Central memory CD8-positive, alpha-beta T cell (primary cell): ENCODE results near the gene TMEM82.
"Not testable (repeated sequence)": the region's sequence is repeated elsewhere in the genome, so short reads cannot be mapped to it uniquely, and the experiment has no call there.

Experiments used
- ATAC-seq: fragments of 150-1000 bp; cut with Tn5 transposase; replicated peaks from 2 replicates; pipeline ENCODE4 v1.10.0; 2022; ENCODE audit warnings: mild to moderate bottlenecking, moderate FRiP score, moderate number of reproducible peaks; ENCODE audit not compliant: poor library complexity, severe bottlenecking; ENCODE audit errors: extremely low read depth
- DNase-seq, 2 donors: peaks; one replicate each; pipeline ENCODE4 v3.0.0; 2021; ENCODE audit warnings: low spot score in 2 of 2
- H3K27ac Mint-ChIP-seq: one replicate; pipeline ENCODE4 v1.8.0; 2022; ENCODE audit warnings: low read depth, mild to moderate bottlenecking, moderate library complexity, mixed read lengths
- H3K27me3 Mint-ChIP-seq: one replicate; pipeline ENCODE4 v1.8.0; 2022; ENCODE audit warnings: mixed read lengths
- H3K36me3 Mint-ChIP-seq: one replicate; pipeline ENCODE4 v1.8.0; 2022; ENCODE audit warnings: mild to moderate bottlenecking, moderate library complexity, mixed read lengths; ENCODE audit not compliant: insufficient read depth
- H3K4me1 Mint-ChIP-seq: one replicate; pipeline ENCODE4 v1.8.0; 2022; ENCODE audit warnings: mixed read lengths
- H3K4me3 Mint-ChIP-seq: one replicate; pipeline ENCODE4 v1.8.0; 2022; ENCODE audit warnings: mild to moderate bottlenecking, moderate library complexity, mixed read lengths
- H3K9me3 Mint-ChIP-seq: one replicate; pipeline ENCODE4 v1.8.0; 2022; ENCODE audit warnings: mixed read lengths

The TMEM82 gene

GRCh38 chr1:15742339-15742801, at the start of gene TMEM82:
TSS of gene TMEM82 (plus strand) at chr1:15742499. CDS start at chr1:15742560, 61 bp downstream.
- ATAC-seq: no peak
- H3K4me1 Mint-ChIP-seq: peaks cover 6% of the 10 kb centered on the region
- no peak within 1 kb of the TSS for H3K4me3 Mint-ChIP-seq
- no peak within 1 kb of the TSS for H3K27ac Mint-ChIP-seq
- H3K36me3 Mint-ChIP-seq: no peaks in the 10 kb centered on the region
- H3K9me3 Mint-ChIP-seq: no peaks in the 10 kb centered on the region
- H3K27me3 Mint-ChIP-seq: no peaks in the 10 kb centered on the region
- DNase-seq: no peak

- ATAC-seq (no peak), DNase-seq (no peak)
- H3K27ac Mint-ChIP-seq: no peak overlapping the region
- peaks cover 42% of the 10 kb centered on the region for H3K4me1 Mint-ChIP-seq
- H3K36me3 Mint-ChIP-seq: peaks cover 6% of the 10 kb centered on the region
- no peaks in the 10 kb centered on the region for H3K27me3 Mint-ChIP-seq
- H3K4me3 Mint-ChIP-seq: no peak overlapping the region
- H3K9me3 Mint-ChIP-seq: no peaks in the 10 kb centered on the region
Observed at GRCh38 chr1:15693371-15693770, 48.9 kb upstream of the TMEM82 start.

- H3K4me1 Mint-ChIP-seq: peaks cover 39% of the 10 kb centered on the region
- no peak for DNase-seq
- H3K27ac Mint-ChIP-seq: peak overlapping the region; percentile 74
- peak; percentile 74 for ATAC-seq
- no peaks in the 10 kb centered on the region for H3K27me3 Mint-ChIP-seq
- peak overlapping the region; percentile 70 for H3K4me3 Mint-ChIP-seq
- H3K9me3 Mint-ChIP-seq: no peaks in the 10 kb centered on the region
- peaks cover 8% of the 10 kb centered on the region for H3K36me3 Mint-ChIP-seq
Observed at GRCh38 chr1:15696956-15697521, 45.3 kb upstream of the TMEM82 start.

- Mint-ChIP-seq H3K9me3 (no peaks in the 10 kb centered on the region), H3K27me3 (no peaks in the 10 kb centered on the region), H3K4me3 (no peak overlapping the region), H3K27ac (no peak overlapping the region), H3K4me1 (peaks cover 39% of the 10 kb centered on the region), H3K36me3 (peaks cover 10% of the 10 kb centered on the region)
- ATAC-seq (no peak), DNase-seq (no peak)
Observed at GRCh38 chr1:15698201-15698600, 44.1 kb upstream of the TMEM82 start.

- not testable (repeated sequence) for H3K4me3 Mint-ChIP-seq, H3K27me3 Mint-ChIP-seq, H3K9me3 Mint-ChIP-seq, H3K27ac Mint-ChIP-seq, ATAC-seq, DNase-seq
- peaks cover 47% of the 10 kb centered on the region for H3K4me1 Mint-ChIP-seq
- peaks cover 11% of the 10 kb centered on the region for H3K36me3 Mint-ChIP-seq
Observed at GRCh38 chr1:15699321-15699720, 43.0 kb upstream of the TMEM82 start.

- Mint-ChIP-seq H3K4me1 (peaks cover 45% of the 10 kb centered on the region), H3K27ac (peak overlapping the region; percentile 33), H3K9me3 (no peaks in the 10 kb centered on the region), H3K4me3 (no peak overlapping the region), H3K27me3 (no peaks in the 10 kb centered on the region), H3K36me3 (peaks cover 8% of the 10 kb centered on the region)
- ATAC-seq (no peak), DNase-seq (no peak)
Observed at GRCh38 chr1:15700508-15700907, 41.8 kb upstream of the TMEM82 start.

- Mint-ChIP-seq H3K27ac (no peak overlapping the region), H3K9me3 (no peaks in the 10 kb centered on the region), H3K4me1 (peaks cover 43% of the 10 kb centered on the region)
Observed at GRCh38 chr1:15701784-15702183, 40.5 kb upstream of the TMEM82 start.

GRCh38 chr1:15702722-15703550, 39.4 kb upstream of the TMEM82 start:
- Mint-ChIP-seq H3K36me3 (peaks cover 7% of the 10 kb centered on the region), H3K4me3 (no peak overlapping the region), H3K9me3 (no peaks in the 10 kb centered on the region), H3K27ac (peak overlapping the region; percentile 29), H3K4me1 (peaks cover 34% of the 10 kb centered on the region), H3K27me3 (no peaks in the 10 kb centered on the region)
- DNase-seq (no peak), ATAC-seq (no peak)

More at GRCh38 chr1:15701784-15702183, 40.5 kb upstream of the TMEM82 start:
- Mint-ChIP-seq H3K36me3 (peaks cover 8% of the 10 kb centered on the region), H3K4me3 (no peak overlapping the region), H3K27me3 (no peaks in the 10 kb centered on the region)
- no peak for ATAC-seq
- no peak for DNase-seq

- H3K4me3 Mint-ChIP-seq: no peak overlapping the region
- peaks cover 11% of the 10 kb centered on the region for H3K36me3 Mint-ChIP-seq
- DNase-seq: no peak
- H3K4me1 Mint-ChIP-seq: peaks cover 34% of the 10 kb centered on the region
- no peaks in the 10 kb centered on the region for H3K9me3 Mint-ChIP-seq
- ATAC-seq: no peak
- H3K27ac Mint-ChIP-seq: no peak overlapping the region
- no peaks in the 10 kb centered on the region for H3K27me3 Mint-ChIP-seq
Observed at GRCh38 chr1:15703562-15703961, 38.7 kb upstream of the TMEM82 start.

GRCh38 chr1:15704526-15705183, 37.6 kb upstream of the TMEM82 start:
- no peaks in the 10 kb centered on the region for H3K9me3 Mint-ChIP-seq
- peaks cover 39% of the 10 kb centered on the region for H3K4me1 Mint-ChIP-seq
- ATAC-seq (no peak), DNase-seq (no peak)
- H3K27me3 Mint-ChIP-seq: no peaks in the 10 kb centered on the region
- peaks cover 11% of the 10 kb centered on the region for H3K36me3 Mint-ChIP-seq
- H3K4me3 Mint-ChIP-seq: no peak overlapping the region
- no peak overlapping the region for H3K27ac Mint-ChIP-seq

- no peak overlapping the region for H3K27ac Mint-ChIP-seq
Observed at GRCh38 chr1:15705184-15705566, 37.1 kb upstream of the TMEM82 start.

GRCh38 chr1:15706751-15707150, 35.5 kb upstream of the TMEM82 start:
- H3K36me3 Mint-ChIP-seq: peaks cover 13% of the 10 kb centered on the region
- H3K9me3 Mint-ChIP-seq: no peaks in the 10 kb centered on the region
- H3K27ac Mint-ChIP-seq: no peak overlapping the region
- no peak overlapping the region for H3K4me3 Mint-ChIP-seq
- H3K27me3 Mint-ChIP-seq: no peaks in the 10 kb centered on the region
- H3K4me1 Mint-ChIP-seq: peaks cover 38% of the 10 kb centered on the region
- ATAC-seq: no peak
- DNase-seq: no peak

More at GRCh38 chr1:15705184-15705566, 37.1 kb upstream of the TMEM82 start:
- DNase-seq (no peak), ATAC-seq (no peak)
- Mint-ChIP-seq H3K4me3 (no peak overlapping the region), H3K27me3 (no peaks in the 10 kb centered on the region), H3K4me1 (peaks cover 39% of the 10 kb centered on the region), H3K9me3 (no peaks in the 10 kb centered on the region), H3K36me3 (peaks cover 13% of the 10 kb centered on the region)
